Measurements from ENCODE around the gene BLID.

The BLID gene

GRCh38 chr11:122138744-122139594 lies 23.0 kb upstream of the BLID start:
- DNase-seq: no peak

GRCh38 chr11:122137078-122137793 lies 21.2 kb upstream of the BLID start:
- no peak for DNase-seq

GRCh38 chr11:122131126-122131525 lies 15.1 kb upstream of the BLID start:
- no peak for DNase-seq

GRCh38 chr11:122128146-122128545 lies 12.1 kb upstream of the BLID start:
- no peak for DNase-seq

GRCh38 chr11:122127020-122127419 lies 11.0 kb upstream of the BLID start:
- no peak for DNase-seq

- DNase-seq: no peak
These were observed 10.1 kb upstream of the BLID start for GRCh38 chr11:122126024-122126688.

- no peak for DNase-seq
These were observed 7.4 kb upstream of the BLID start for GRCh38 chr11:122123263-122123929.

- DNase-seq: no peak
These were observed 6.2 kb upstream of the BLID start for GRCh38 chr11:122122179-122122578.

GRCh38 chr11:122120096-122120495 lies 4.1 kb upstream of the BLID start:
- DNase-seq: no peak

- DNase-seq: no peak
These were observed 576 bp upstream of the BLID start for GRCh38 chr11:122116591-122116990.

- no peak for DNase-seq
These were observed 1.0 kb downstream of the BLID start for GRCh38 chr11:122114976-122115375.

- DNase-seq: no peak
These were observed 1.9 kb downstream of the BLID start for GRCh38 chr11:122113836-122114825.

- no peak for DNase-seq
These were observed 3.3 kb downstream of the BLID start for GRCh38 chr11:122112470-122113365.

GRCh38 chr11:122109932-122110331 lies 6.1 kb downstream of the BLID start:
- DNase-seq: no peak

GRCh38 chr11:122108828-122109227 lies 7.2 kb downstream of the BLID start:
- no peak for DNase-seq

GRCh38 chr11:122108192-122108799 lies 7.7 kb downstream of the BLID start:
- DNase-seq: no peak

GRCh38 chr11:122107566-122107965 lies 8.4 kb downstream of the BLID start:
- no peak for DNase-seq

GRCh38 chr11:122107045-122107444 lies 9.0 kb downstream of the BLID start:
- no peak for DNase-seq

GRCh38 chr11:122105044-122105758 lies 10.8 kb downstream of the BLID start:
- no peak for DNase-seq

- DNase-seq: no peak
These were observed 11.7 kb downstream of the BLID start for GRCh38 chr11:122104341-122104740.
